K562 (cell line): ENCODE results near the gene HOXA13. TPM values are rescaled to one million over a fixed set of nuclear protein-coding genes. Genes with fewer than 3 reads are reported as not detected.

ENCODE experiments used
- ATAC-seq: fragments of 200-7000 bp; cut with Tn5 transposase; 3 replicates; pipeline ENCODE4 v1.9.1; 2020; ENCODE audit warnings: moderate library complexity
- BruUV-seq: library from RNA; stranded (reverse); fragments of 400-500 nt; replicated peaks from 2 replicates; lab custom pipeline; 2021; lab: Mats Ljungman, UMichigan
- CTCF ChIA-PET: fragments of 300-600 bp; formaldehyde crosslinking; extraction: SDS; loops from one replicate; lab custom pipeline; 2021; ENCODE audit warnings: low intra/inter-chr PET ratio; lab: Yijun Ruan, JAX
- POLR2A ChIA-PET: fragments of 300-600, 350-650 bp; sonication (Branson Sonifier 250); formaldehyde crosslinking; extraction: SDS; loops from one replicate; lab custom pipeline; 2021; ENCODE audit warnings: antibody characterized with exemption, inconsistent platforms; lab: Yijun Ruan, JAX
- DNase-seq, 4 experiments: peaks; one replicate each; pipeline versions ENCODE4 v3.0.0 to v3.0.0-alpha.2; 2011 to 2018; ENCODE audit warnings: low spot score in 3 of 4, mixed read lengths in 3 of 4; ENCODE audit errors: extremely low read depth in 1 of 4
- FAIRE-seq: peaks from 2 replicates; lab custom pipeline; 2011; peaks lifted over from hg19 to GRCh38; lab: Jason Lieb, UNC
- H2AFZ ChIP-seq: 2 replicates; pipeline ENCODE4 v1.6.0; 2011; ENCODE audit warnings: low read depth, low read length, control low read depth, inconsistent platforms
- H3K27ac ChIP-seq: fragments of 200-600 bp; 3 replicates; pipeline ENCODE4 v1.8.0; 2011; ENCODE audit warnings: low read depth, mild to moderate bottlenecking, control low read depth, inconsistent platforms, low read length, moderate library complexity, mixed read lengths; ENCODE audit errors: extremely low read depth
- H3K27me3 ChIP-seq, 2 experiments: fragments of 300-600 bp in 1 of 2; 2 replicates in 1 of 2; 3 replicates in 1 of 2; pipeline versions ENCODE4 v1.6.0 to v1.8.0; 2011; ENCODE audit warnings: inconsistent platforms in 2 of 2, low read length in 2 of 2, mild to moderate bottlenecking in 1 of 2, mixed read lengths in 1 of 2, moderate library complexity in 1 of 2; ENCODE audit not compliant: control insufficient read depth in 2 of 2, insufficient read depth in 2 of 2
- H3K36me3 ChIP-seq: fragments of 300-600 bp; 3 replicates; pipeline ENCODE4 v1.8.0; 2011; ENCODE audit warnings: mild to moderate bottlenecking, low read length, inconsistent platforms; ENCODE audit not compliant: control insufficient read depth, insufficient read depth
- H3K4me1 ChIP-seq, 2 experiments: fragments of 200-600 bp in 1 of 2; replicated peaks in 1 of 2; 2 replicates in 1 of 2; 3 replicates in 1 of 2; pipeline versions ENCODE4 v1.5.1 to v1.8.0; 2011; ENCODE audit warnings: inconsistent platforms in 2 of 2, low read length in 2 of 2, mild to moderate bottlenecking in 1 of 2, mixed read lengths in 1 of 2, moderate library complexity in 1 of 2; ENCODE audit not compliant: control insufficient read depth in 2 of 2, insufficient read depth in 2 of 2
- H3K4me2 ChIP-seq: 2 replicates; pipeline ENCODE4 v1.6.1; 2011; ENCODE audit warnings: low read length, control low read depth, inconsistent platforms, mixed read lengths; ENCODE audit not compliant: insufficient read depth
- H3K4me3 ChIP-seq: fragments of 200-600 bp; sonication (generic), shearing (Covaris generic); 2 replicates; pipeline ENCODE4 v1.5.1; 2016; ENCODE audit warnings: control low read depth, inconsistent platforms
- H3K79me2 ChIP-seq: fragments of 200-600 bp; 3 replicates; pipeline ENCODE4 v1.8.0; 2011; ENCODE audit warnings: low read length, inconsistent platforms; ENCODE audit not compliant: control insufficient read depth, insufficient read depth
- H3K9ac ChIP-seq, 2 experiments: 2 replicates each; pipeline versions ENCODE4 v1.6.0 to v1.6.1; 2011; ENCODE audit warnings: low read depth in 2 of 2, low read length in 2 of 2, control low read depth in 1 of 2, inconsistent platforms in 1 of 2, mild to moderate bottlenecking in 1 of 2, mixed read lengths in 1 of 2; ENCODE audit not compliant: insufficient read depth in 1 of 2
- H3K9me1 ChIP-seq: one replicate; pipeline ENCODE4 v1.6.0; 2011; ENCODE audit warnings: inconsistent platforms, mild to moderate bottlenecking, low read length, moderate library complexity; ENCODE audit not compliant: control insufficient read depth, insufficient read depth
- H3K9me3 ChIP-seq: replicated peaks from 2 replicates; pipeline ENCODE4 v1.5.1; 2011; ENCODE audit warnings: low read depth, low read length, inconsistent platforms; ENCODE audit not compliant: control insufficient read depth, insufficient read depth
- H4K20me1 ChIP-seq: replicated peaks from 2 replicates; pipeline ENCODE4 v1.6.1; 2011; ENCODE audit warnings: low read length, inconsistent platforms, mixed read lengths; ENCODE audit not compliant: control insufficient read depth, insufficient read depth
- BCOR ChIP-seq: fragments of 450-650 bp; IDR thresholded peaks from 2 replicates; pipeline ENCODE4 v1.6.1; 2016
- CC2D1A ChIP-seq: fragments of 450-650 bp; IDR thresholded peaks from 2 replicates; pipeline ENCODE4 v1.6.1; 2017; ENCODE audit warnings: mild to moderate bottlenecking
- DPF2 ChIP-seq: fragments of 450-650 bp; IDR thresholded peaks from 2 replicates; pipeline ENCODE4 v1.6.1; 2016
- ERF ChIP-seq: fragments of 450-650 bp; formaldehyde crosslinking; IDR thresholded peaks from 2 replicates; pipeline ENCODE4 v1.4.0; 2020; ENCODE audit warnings: mild to moderate bottlenecking, mixed read lengths
- FOXK1 ChIP-seq: sonication (generic); formaldehyde crosslinking; IDR thresholded peaks from 2 replicates; pipeline ENCODE4 v1.8.0; 2022; ENCODE audit warnings: missing genetic modification reagents, mild to moderate bottlenecking, borderline replicate concordance
- HDAC6 ChIP-seq: IDR thresholded peaks from 2 replicates; pipeline ENCODE4 v1.6.1; 2012; ENCODE audit warnings: low read depth, mild to moderate bottlenecking, control low read depth, inconsistent platforms, low read length, moderate library complexity
- KAT2B ChIP-seq: IDR thresholded peaks from one replicate; pipeline ENCODE4 v1.6.1; 2012; ENCODE audit warnings: low read depth, mild to moderate bottlenecking, control low read depth, inconsistent platforms, low read length, moderate library complexity
- NR1H2 ChIP-seq: sonication (generic); formaldehyde crosslinking; IDR thresholded peaks from 2 replicates; pipeline ENCODE4 v1.4.0; 2020; ENCODE audit warnings: mild to moderate bottlenecking, missing genetic modification reagents
- NR2C1 ChIP-seq, 2 experiments: fragments of 450-650 bp; IDR thresholded peaks; 2 replicates each; pipeline ENCODE4 v1.6.1; 2017; ENCODE audit warnings: mild to moderate bottlenecking in 2 of 2, antibody characterized with exemption in 1 of 2, inconsistent platforms in 1 of 2, missing compliant biosample characterization in 1 of 2, missing genetic modification characterization in 1 of 2
- RBM25 ChIP-seq: fragments of 200-400 bp; formaldehyde crosslinking; IDR thresholded peaks from 2 replicates; pipeline ENCODE4 v1.6.1; 2018; ENCODE audit warnings: low read length, low read depth, moderate library complexity; ENCODE audit not compliant: severe bottlenecking
- TCF15 ChIP-seq: fragments of 250-450 bp; sonication (Bioruptor Pico); IDR thresholded peaks from 2 replicates; pipeline ENCODE4 v1.8.0; 2022; ENCODE audit warnings: moderate library complexity, mild to moderate bottlenecking, inconsistent platforms
- TCF7L2 ChIP-seq: fragments of 150-350 bp; IDR thresholded peaks from 2 replicates; pipeline ENCODE4 v1.6.1; 2016; ENCODE audit warnings: low read depth, mild to moderate bottlenecking, low read length, moderate library complexity
- TGIF2 ChIP-seq: sonication (generic); formaldehyde crosslinking; IDR thresholded peaks from 2 replicates; pipeline ENCODE4 v1.8.1; 2022; ENCODE audit warnings: mild to moderate bottlenecking, missing genetic modification reagents, moderate library complexity
- TRIM24 ChIP-seq, 2 experiments: fragments of 450-650 bp; IDR thresholded peaks; 2 replicates each; pipeline ENCODE4 v1.6.1; 2016
- YY1 ChIP-seq, 3 experiments: IDR thresholded peaks; 2 replicates each; pipeline ENCODE4 v1.6.1; 2011; ENCODE audit warnings: low read length in 2 of 3, mild to moderate bottlenecking in 2 of 3, moderate library complexity in 2 of 3, borderline replicate concordance in 1 of 3, control low read depth in 1 of 3, low read depth in 1 of 3; ENCODE audit not compliant: insufficient read depth in 3 of 3, insufficient replicate concordance in 2 of 3, control insufficient read depth in 1 of 3, insufficient read length in 1 of 3; ENCODE audit errors: extremely low read depth in 1 of 3
- ZNF121 ChIP-seq: sonication (generic); formaldehyde crosslinking; conservative IDR thresholded peaks from 2 replicates; pipeline ENCODE4 v1.8.0; 2022; ENCODE audit warnings: missing genetic modification reagents
- WGBS: fragments of 100-300 bp; shearing (Covaris generic); methylation state at CpG from one replicate; pipeline ENCODE4 v1.1.6; 2016; ENCODE audit warnings: low coverage, mixed read lengths; ENCODE audit not compliant: insufficient coverage; ENCODE audit errors: missing lambda C conversion rate; 5-methylcytosine and 5-hydroxymethylcytosine counted together
- in situ Hi-C: fragments of 300-500 bp; cut with MboI; formaldehyde crosslinking; loops from 4 replicates; pipeline ENCODE4 v1.15.0; 2018; ENCODE audit warnings: inconsistent platforms, mixed read lengths
- intact Hi-C: fragments of 100-400 bp; cut with micrococcal nuclease; formaldehyde crosslinking; loops from 2 replicates; pipeline ENCODE4 v1.14.2; 2022
- polyA plus RNA-seq, 8 experiments: library from polyadenylated mRNA; depleted of rRNA in 4 of 8; stranded (reverse) in 5 of 8; unstranded in 3 of 8; fragments of >200 nt; fragmentation: Nextera tagmentation in 2 of 8; fragmentation: Illumina TruSeq in 1 of 8; extraction: Ambion mirVana in 2 of 8; extraction: Trizol in 1 of 8; gene quantifications; 2 replicates each; pipeline versions ENCODE4 v1.2.1 to v1.2.3, GENCODE V29; 2011 to 2014; ENCODE audit warnings: inconsistent platforms in 1 of 8, missing spikeins in 1 of 8
- total RNA-seq, 7 experiments: library from RNA; depleted of rRNA in 6 of 7; stranded (reverse); fragments of >200 nt in 6 of 7; fragmentation: Illumina TruSeq in 2 of 7; extraction: Trizol in 2 of 7; gene quantifications; 2 replicates each; pipeline versions ENCODE4 v1.2.1 to v1.2.3, GENCODE V29; 2011 to 2021; ENCODE audit warnings: low replicate concordance in 1 of 7

The HOXA13 gene
- total and polyA plus RNA-seq, 9 of the 15 experiments (the other 6 are each of a cell fraction or from before 2014, with no cell fraction given), result not detected

GRCh38 chr7:27184337-27185012, 15.4 kb downstream of the HOXA13 start:
- no TSS peak for BruUV-seq
- peaks cover 52 to 79% of the 10 kb centered on the region in 2 experiments for H3K27me3 ChIP-seq

More at GRCh38 chr7:27184337-27185012, 15.4 kb downstream of the HOXA13 start:
- H2AFZ ChIP-seq, result no peak overlapping the region
- FAIRE-seq (no peak), DNase-seq (no peak), ATAC-seq (no peak)
- H3K9me1 ChIP-seq, result no peaks in the 10 kb centered on the region
- intact Hi-C loops, result no loop called here
- H3K36me3 ChIP-seq, result no peaks in the 10 kb centered on the region
- no peaks in the 10 kb centered on the region for H4K20me1 ChIP-seq
- TF ChIP-seq RBM25 (no peak), TCF15 (CRISPR knock-in tag) (no peak), TRIM24 (IDR thresholded peaks at IDR 0.05) (no peak), CC2D1A (no peak), HDAC6 (no peak), ZNF121 (CRISPR knock-in tag) (no peak), DPF2 (no peak), ERF (CRISPR knock-in tag) (no peak), NR1H2 (no peak), TCF7L2 (no peak), KAT2B (no peak), YY1 (IDR thresholded peaks at IDR 0.05; ENCODE audit: borderline replicate concordance in 1 of 3, control insufficient read depth in 1 of 3, extremely low read depth in 1 of 3, insufficient read depth in 3 of 3, insufficient read length in 1 of 3, insufficient replicate concordance in 2 of 3, low read depth in 1 of 3, low read length in 2 of 3) (no peak), NR2C1 (IDR thresholded peaks at IDR 0.05) (no peak), NR2C1 (tag; IDR thresholded peaks at IDR 0.05) (no peak), BCOR (no peak), TGIF2 (CRISPR knock-in tag) (no peak), FOXK1 (no peak)
- no peaks in the 10 kb centered on the region for H3K79me2 ChIP-seq
- H3K4me3 ChIP-seq, result no peak overlapping the region
- H3K9me3 ChIP-seq, result no peaks in the 10 kb centered on the region; the same call in 1 of the 2 replicates
- CTCF ChIA-PET, result no interaction called here
- peaks cover 0 to 28% of the 10 kb centered on the region in 2 experiments; a peak in 2 of 5 replicates for H3K4me1 ChIP-seq
- in situ Hi-C loops, result no loop called here
- H3K4me2 ChIP-seq, result no peak overlapping the region
- WGBS, result 39% methylated on average over 46 of the region's 72 CpGs
- POLR2A ChIA-PET, result no interaction called here
- no peak overlapping the region for H3K9ac ChIP-seq
- H3K27ac ChIP-seq, result no peak overlapping the region
